Measurements from ENCODE around the gene ADARB2.

DNA sequence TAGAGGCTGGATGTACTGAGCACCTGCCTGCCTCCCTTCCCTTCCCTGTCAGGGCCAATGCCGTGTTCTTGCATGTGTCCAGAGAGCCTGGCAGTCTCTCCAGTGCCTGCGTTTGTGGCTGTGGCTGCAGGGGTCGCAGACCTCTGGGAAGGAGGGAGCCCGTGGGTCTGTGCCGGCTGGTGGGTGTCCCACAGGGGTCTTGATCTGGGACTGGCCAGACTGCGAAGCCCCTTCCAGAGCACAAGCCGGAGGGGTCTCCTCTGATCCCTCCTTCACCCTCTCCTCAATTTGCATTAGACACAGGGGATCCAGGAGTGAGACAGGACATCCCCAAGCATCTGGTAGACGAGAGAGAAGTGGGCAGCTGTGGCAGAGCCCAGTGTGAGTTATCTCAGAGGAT is 199.2 kb downstream of the ADARB2 start:
- TF ChIP-seq, protein P1, sequence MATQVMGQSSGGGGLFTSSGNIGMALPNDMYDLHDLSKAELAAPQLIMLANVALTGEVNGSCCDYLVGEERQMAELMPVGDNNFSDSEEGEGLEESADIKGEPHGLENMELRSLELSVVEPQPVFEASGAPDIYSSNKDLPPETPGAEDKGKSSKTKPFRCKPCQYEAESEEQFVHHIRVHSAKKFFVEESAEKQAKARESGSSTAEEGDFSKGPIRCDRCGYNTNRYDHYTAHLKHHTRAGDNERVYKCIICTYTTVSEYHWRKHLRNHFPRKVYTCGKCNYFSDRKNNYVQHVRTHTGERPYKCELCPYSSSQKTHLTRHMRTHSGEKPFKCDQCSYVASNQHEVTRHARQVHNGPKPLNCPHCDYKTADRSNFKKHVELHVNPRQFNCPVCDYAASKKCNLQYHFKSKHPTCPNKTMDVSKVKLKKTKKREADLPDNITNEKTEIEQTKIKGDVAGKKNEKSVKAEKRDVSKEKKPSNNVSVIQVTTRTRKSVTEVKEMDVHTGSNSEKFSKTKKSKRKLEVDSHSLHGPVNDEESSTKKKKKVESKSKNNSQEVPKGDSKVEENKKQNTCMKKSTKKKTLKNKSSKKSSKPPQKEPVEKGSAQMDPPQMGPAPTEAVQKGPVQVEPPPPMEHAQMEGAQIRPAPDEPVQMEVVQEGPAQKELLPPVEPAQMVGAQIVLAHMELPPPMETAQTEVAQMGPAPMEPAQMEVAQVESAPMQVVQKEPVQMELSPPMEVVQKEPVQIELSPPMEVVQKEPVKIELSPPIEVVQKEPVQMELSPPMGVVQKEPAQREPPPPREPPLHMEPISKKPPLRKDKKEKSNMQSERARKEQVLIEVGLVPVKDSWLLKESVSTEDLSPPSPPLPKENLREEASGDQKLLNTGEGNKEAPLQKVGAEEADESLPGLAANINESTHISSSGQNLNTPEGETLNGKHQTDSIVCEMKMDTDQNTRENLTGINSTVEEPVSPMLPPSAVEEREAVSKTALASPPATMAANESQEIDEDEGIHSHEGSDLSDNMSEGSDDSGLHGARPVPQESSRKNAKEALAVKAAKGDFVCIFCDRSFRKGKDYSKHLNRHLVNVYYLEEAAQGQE (IDR thresholded peaks at IDR 0.05; ENCODE audit: low read depth), result no peak
- no peak for TF ChIP-seq RAD21 (IDR thresholded peaks at IDR 0.05; ENCODE audit: low read depth)
- no peak for TF ChIP-seq EP300 (IDR thresholded peaks at IDR 0.05; ENCODE audit: borderline replicate concordance)
- no peak for TF ChIP-seq NFIC (IDR thresholded peaks at IDR 0.05)
- TF ChIP-seq, protein P2, sequence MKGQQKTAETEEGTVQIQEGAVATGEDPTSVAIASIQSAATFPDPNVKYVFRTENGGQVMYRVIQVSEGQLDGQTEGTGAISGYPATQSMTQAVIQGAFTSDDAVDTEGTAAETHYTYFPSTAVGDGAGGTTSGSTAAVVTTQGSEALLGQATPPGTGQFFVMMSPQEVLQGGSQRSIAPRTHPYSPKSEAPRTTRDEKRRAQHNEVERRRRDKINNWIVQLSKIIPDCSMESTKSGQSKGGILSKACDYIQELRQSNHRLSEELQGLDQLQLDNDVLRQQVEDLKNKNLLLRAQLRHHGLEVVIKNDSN (IDR thresholded peaks at IDR 0.05), result no peak
- TF ChIP-seq, protein P3, sequence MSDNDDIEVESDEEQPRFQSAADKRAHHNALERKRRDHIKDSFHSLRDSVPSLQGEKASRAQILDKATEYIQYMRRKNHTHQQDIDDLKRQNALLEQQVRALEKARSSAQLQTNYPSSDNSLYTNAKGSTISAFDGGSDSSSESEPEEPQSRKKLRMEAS (IDR thresholded peaks at IDR 0.05), result no peak
- no peak for TF ChIP-seq TAF1 (IDR thresholded peaks at IDR 0.05; ENCODE audit: low read depth)
- TF ChIP-seq ZBTB7A (IDR thresholded peaks at IDR 0.05; ENCODE audit: low read depth), result no peak
- no peak for TF ChIP-seq CREB1 (IDR thresholded peaks at IDR 0.05; ENCODE audit: low read depth)
- TF ChIP-seq TEAD4 (IDR thresholded peaks at IDR 0.05), result no peak
- TF ChIP-seq FOXM1 (IDR thresholded peaks at IDR 0.05; ENCODE audit: borderline replicate concordance, low read depth), result no peak
- TF ChIP-seq TCF12 (IDR thresholded peaks at IDR 0.05; ENCODE audit: low read depth), result no peak
- TF ChIP-seq YY1 (IDR thresholded peaks at IDR 0.05; ENCODE audit: low read depth), result no peak

Data from Ishikawa (cell line).